ENCODE data around the gene NRXN3. TPM values are rescaled to one million over a fixed set of nuclear protein-coding genes. Genes with fewer than 3 reads are reported as not detected.

Gene NRXN3
- total RNA-seq, 1 experiment from 2014 or later, result not detected

GRCh38 chr14:79540394-79540793, 1370.2 kb downstream of the NRXN3 start:
- TF ChIP-seq CTCF (IDR thresholded peaks at IDR 0.05) (no peak), REST (IDR thresholded peaks at IDR 0.05; ENCODE audit: insufficient read depth in 1 of 2, low read depth in 2 of 2, low read length in 1 of 2) (no peak), TCF7L2 (IDR thresholded peaks at IDR 0.05; ENCODE audit: low read depth, low read length) (no peak), POLR2AphosphoS5 (IDR thresholded peaks at IDR 0.05; ENCODE audit: low read depth, low read length) (no peak), SIN3A (IDR thresholded peaks at IDR 0.05; ENCODE audit: borderline replicate concordance, insufficient read depth, low read depth, low read length) (no peak)
- H3K36me3 ChIP-seq (ENCODE audit: control insufficient read depth, insufficient read depth, low read length), result no peaks in the 10 kb centered on the region
- no TSS peak for BruUV-seq (replicated peaks)
- no peaks in the 10 kb centered on the region for H3K4me1 ChIP-seq (ENCODE audit: control insufficient read depth, insufficient read depth, low read length)
- H3K4me3 ChIP-seq (ENCODE audit: low read depth in 2 of 2, low read length in 2 of 2), result no peak overlapping the region
- H3K27ac ChIP-seq (ENCODE audit: low read length), result no peak overlapping the region
- ATAC-seq, result no peak
- ChIA-PET CTCF (no interaction called here), POLR2A (no interaction called here)
- intact Hi-C loops (cut with micrococcal nuclease; ENCODE audit: unreplicated experiment) (no loop called here), in situ Hi-C loops (cut with HindIII; ENCODE audit: low pct_unique_long_range_greater_than_20kb, low sequenced_read_pairs) (no loop called here)
- H3K9me3 ChIP-seq (ENCODE audit: control insufficient read depth, insufficient read depth, low read depth, low read length), result no peaks in the 10 kb centered on the region
- H3K27me3 ChIP-seq (ENCODE audit: control insufficient read depth, insufficient read depth, low read length), result no peaks in the 10 kb centered on the region
- no peak for DNase-seq (ENCODE audit: low read depth, low spot score)

- Histone ChIP-seq H3K36me3 (ENCODE audit: control insufficient read depth, insufficient read depth, low read length) (no peaks in the 10 kb centered on the region), H3K4me3 (ENCODE audit: low read depth in 2 of 2, low read length in 2 of 2) (no peak overlapping the region), H3K27ac (ENCODE audit: low read length) (no peak overlapping the region), H3K4me1 (ENCODE audit: control insufficient read depth, insufficient read depth, low read length) (no peaks in the 10 kb centered on the region), H3K9me3 (ENCODE audit: control insufficient read depth, insufficient read depth, low read depth, low read length) (no peaks in the 10 kb centered on the region), H3K27me3 (ENCODE audit: control insufficient read depth, insufficient read depth, low read length) (no peaks in the 10 kb centered on the region)
- in situ Hi-C loops (cut with HindIII; ENCODE audit: low pct_unique_long_range_greater_than_20kb, low sequenced_read_pairs), result no loop called here
- no TSS peak for BruUV-seq (replicated peaks)
- POLR2A ChIA-PET, result no interaction called here
- ATAC-seq (no peak), DNase-seq (ENCODE audit: low read depth, low spot score) (no peak)
- intact Hi-C loops (cut with micrococcal nuclease; ENCODE audit: unreplicated experiment), result no loop called here
- CTCF ChIA-PET, result interaction anchor here (0.7 kb wide), 1 partner anchor 1021 kb away, joined by 5 read pairs; no protein-coding TSS in a partner anchor
- TF ChIP-seq POLR2AphosphoS5 (IDR thresholded peaks at IDR 0.05; ENCODE audit: low read depth, low read length), result no peak
- TF ChIP-seq TCF7L2 (IDR thresholded peaks at IDR 0.05; ENCODE audit: low read depth, low read length), result no peak
Measured at GRCh38 chr14:79542121-79542520, 1371.9 kb downstream of the NRXN3 start.

GRCh38 chr14:79543348-79543747, 1373.2 kb downstream of the NRXN3 start:
- Histone ChIP-seq H3K27me3 (ENCODE audit: control insufficient read depth, insufficient read depth, low read length) (no peaks in the 10 kb centered on the region), H3K4me1 (ENCODE audit: control insufficient read depth, insufficient read depth, low read length) (no peaks in the 10 kb centered on the region), H3K27ac (ENCODE audit: low read length) (no peak overlapping the region), H3K4me3 (ENCODE audit: low read depth in 2 of 2, low read length in 2 of 2) (no peak overlapping the region), H3K36me3 (ENCODE audit: control insufficient read depth, insufficient read depth, low read length) (no peaks in the 10 kb centered on the region), H3K9me3 (ENCODE audit: control insufficient read depth, insufficient read depth, low read depth, low read length) (no peaks in the 10 kb centered on the region)
- ChIA-PET POLR2A (no interaction called here), CTCF (no interaction called here)
- in situ Hi-C loops (cut with HindIII; ENCODE audit: low pct_unique_long_range_greater_than_20kb, low sequenced_read_pairs) (no loop called here), intact Hi-C loops (cut with micrococcal nuclease; ENCODE audit: unreplicated experiment) (no loop called here)
- TF ChIP-seq POLR2AphosphoS5 (IDR thresholded peaks at IDR 0.05; ENCODE audit: low read depth, low read length), result no peak
- no peak for DNase-seq (ENCODE audit: low read depth, low spot score)
- ATAC-seq, result no peak
- no TSS peak for BruUV-seq (replicated peaks)

Measured in Panc1 (cell line).